Stimulated activated naive B cell treated with anti-CD40 and anti-IgM and Interleukin-4, amounts not matched to agents 10 μg/mL and 1 μg/mL and 100 μg/mL, for 72 hours (primary cell): ENCODE data around the gene APOBEC3F.
A peak's percentile ranks its signal among the peaks of the same experiment; 100 is the strongest.

Source experiments
- ATAC-seq, 2 donors: fragments of 150-1000 bp; cut with Tn5 transposase; replicated peaks; 2 replicates each; pipeline ENCODE4 v1.10.0; 2021; ENCODE audit warnings: moderate library complexity in 1 of 2
- DNase-seq: peaks from one replicate; pipeline ENCODE4 v3.0.0; 2021
- H3K27ac Mint-ChIP-seq: one replicate; pipeline ENCODE4 v1.8.0; 2022; ENCODE audit warnings: mild to moderate bottlenecking, mixed read lengths
- H3K27me3 Mint-ChIP-seq, 2 donors: one replicate each; pipeline ENCODE4 v1.8.0; 2022; ENCODE audit warnings: mixed read lengths in 2 of 2
- H3K36me3 Mint-ChIP-seq, 2 donors: one replicate each; pipeline ENCODE4 v1.8.0; 2022; ENCODE audit warnings: mixed read lengths in 2 of 2, mild to moderate bottlenecking in 1 of 2
- H3K4me1 Mint-ChIP-seq, 2 donors: one replicate each; pipeline ENCODE4 v1.8.0; 2022; ENCODE audit warnings: mixed read lengths in 2 of 2, mild to moderate bottlenecking in 1 of 2
- H3K4me3 Mint-ChIP-seq, 2 donors: one replicate each; pipeline ENCODE4 v1.8.0; 2022; ENCODE audit warnings: mild to moderate bottlenecking in 2 of 2, mixed read lengths in 2 of 2, moderate library complexity in 1 of 2
- H3K9me3 Mint-ChIP-seq, 2 donors: one replicate each; pipeline ENCODE4 v1.8.0; 2022; ENCODE audit warnings: mixed read lengths in 2 of 2, mild to moderate bottlenecking in 1 of 2

APOBEC3F gene

DNA sequence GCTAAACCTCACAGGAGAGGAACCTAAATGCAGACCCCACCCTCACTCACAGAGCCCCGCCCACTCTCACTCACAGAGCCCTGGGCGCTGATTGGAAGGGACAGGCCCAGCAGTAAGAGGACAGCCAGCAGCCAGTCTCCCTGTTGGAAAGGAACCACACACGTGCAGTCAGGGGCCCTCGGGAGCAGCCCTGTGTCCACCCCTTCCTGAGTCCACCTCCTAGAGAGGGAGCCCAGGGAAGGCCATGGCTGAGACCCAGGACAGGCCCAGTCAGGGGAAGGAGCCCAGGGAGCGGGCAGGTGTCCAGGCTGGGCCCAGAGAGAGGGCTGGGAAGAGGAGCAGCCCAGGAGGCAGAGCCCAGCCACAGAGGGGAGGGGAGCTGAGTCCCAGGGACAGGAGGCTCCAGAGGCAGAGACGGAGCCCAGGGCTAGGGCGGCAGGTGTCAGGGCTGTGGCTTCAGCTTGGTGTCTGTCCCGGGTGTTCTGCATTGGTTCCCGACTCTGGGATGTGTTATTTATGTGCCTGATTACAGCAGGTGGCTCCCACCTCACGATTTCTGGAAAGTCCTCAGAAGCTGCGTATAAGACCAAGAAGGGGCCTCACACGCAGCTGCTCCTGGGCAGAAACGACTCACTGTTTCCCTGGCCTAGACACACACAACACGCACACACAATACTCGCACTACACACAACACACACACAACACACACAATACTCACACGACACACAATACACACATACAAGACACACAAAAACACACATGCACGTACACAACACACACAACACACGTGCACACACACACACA is 47.4 kb downstream of the APOBEC3F start:
- Mint-ChIP-seq H3K4me3 (no peak overlapping the region), H3K27ac (peak overlapping the region; percentile 75), H3K36me3 (peaks cover 18 to 36% of the 10 kb centered on the region in 2 donors), H3K4me1 (peaks cover 28 to 57% of the 10 kb centered on the region in 2 donors), H3K9me3 (no peaks in the 10 kb centered on the region), H3K27me3 (no peaks in the 10 kb centered on the region)
- DNase-seq (no peak), ATAC-seq (peak; percentile 18 to 24)

DNA sequence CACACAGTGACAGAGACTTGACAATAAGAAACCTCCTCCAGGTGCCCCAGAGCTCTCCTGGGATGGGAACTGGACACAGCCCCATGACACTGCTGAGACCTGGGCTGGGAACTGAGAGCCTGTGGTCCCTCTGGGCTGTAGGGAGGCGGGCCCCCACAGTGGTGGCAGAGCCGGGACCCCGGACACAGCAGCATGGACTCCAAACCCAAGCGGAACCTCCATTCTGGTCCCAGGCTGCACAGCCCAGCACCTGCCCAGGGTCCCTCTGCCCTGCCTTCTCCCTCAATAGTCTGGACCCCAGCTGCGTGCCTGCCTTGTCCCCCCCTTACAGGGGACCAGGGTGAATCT is 48.0 kb downstream of the APOBEC3F start:
- ATAC-seq (no peak), DNase-seq (no peak)
- peaks cover 15 to 30% of the 10 kb centered on the region in 2 donors for H3K36me3 Mint-ChIP-seq
- peak overlapping the region; percentile 80 for H3K27ac Mint-ChIP-seq
- H3K9me3 Mint-ChIP-seq = no peaks in the 10 kb centered on the region
- H3K4me3 Mint-ChIP-seq = no peak overlapping the region
- no peaks in the 10 kb centered on the region for H3K27me3 Mint-ChIP-seq
- H3K4me1 Mint-ChIP-seq = peaks cover 26 to 54% of the 10 kb centered on the region in 2 donors

DNA sequence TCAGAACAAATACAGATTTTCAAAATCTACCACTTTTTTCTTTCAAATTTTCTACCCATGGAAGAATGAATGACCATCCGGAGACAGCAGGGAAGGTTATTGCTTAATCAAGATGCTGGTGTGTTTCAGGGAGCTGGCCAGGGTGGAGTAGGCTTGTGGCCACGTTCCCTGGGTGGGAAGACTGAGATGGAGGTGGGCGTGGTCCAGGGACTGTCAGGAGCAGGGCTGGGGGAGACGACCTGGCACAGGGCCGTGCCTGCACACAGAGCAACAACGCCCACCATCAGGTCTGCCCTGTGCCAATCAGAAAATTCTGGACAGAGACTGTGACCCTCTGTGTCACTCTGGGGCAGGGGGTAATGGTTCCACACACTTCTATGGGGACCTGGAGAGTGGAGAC is 49.3 kb downstream of the APOBEC3F start:
- no peak overlapping the region for H3K4me3 Mint-ChIP-seq
- ATAC-seq = no peak
- DNase-seq = no peak
- H3K4me1 Mint-ChIP-seq = peaks cover 28 to 62% of the 10 kb centered on the region in 2 donors
- no peaks in the 10 kb centered on the region for H3K27me3 Mint-ChIP-seq
- H3K9me3 Mint-ChIP-seq = no peaks in the 10 kb centered on the region
- H3K36me3 Mint-ChIP-seq = peaks cover 14 to 27% of the 10 kb centered on the region in 2 donors
- H3K27ac Mint-ChIP-seq = peak overlapping the region; percentile 66

DNA sequence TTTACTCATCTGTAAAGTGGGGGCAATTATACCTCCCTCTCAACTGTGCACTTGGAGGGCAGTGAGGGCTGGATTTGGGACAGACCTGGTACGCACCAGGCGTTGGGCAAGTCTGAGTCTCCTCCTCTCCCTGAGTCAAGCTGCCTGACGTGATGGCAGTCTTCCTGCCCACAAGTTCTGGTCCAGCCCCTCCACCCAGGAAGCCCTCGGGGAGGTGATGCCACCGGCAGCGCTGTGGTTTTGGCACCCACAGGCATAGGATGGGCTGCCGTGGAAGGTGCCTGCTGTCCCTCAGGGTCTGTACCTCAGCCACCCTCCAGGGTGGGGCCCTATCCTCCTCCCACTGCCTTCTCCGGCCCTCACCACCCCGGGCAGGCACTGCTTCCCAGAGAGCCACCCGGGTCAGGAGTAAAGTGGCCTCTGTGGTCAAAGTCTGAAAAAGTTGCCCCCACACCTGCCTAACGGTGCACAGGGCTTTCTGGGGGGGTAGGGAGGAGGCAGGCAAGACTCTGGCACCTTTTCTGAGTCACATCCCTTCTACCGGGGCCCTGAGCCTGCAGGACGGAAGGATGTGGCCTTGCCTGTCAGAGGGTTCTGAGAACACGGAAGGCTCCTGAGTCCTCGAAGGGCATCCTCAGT is 49.9 kb downstream of the APOBEC3F start:
- no peak overlapping the region for H3K4me3 Mint-ChIP-seq
- H3K36me3 Mint-ChIP-seq = peaks cover 9 to 22% of the 10 kb centered on the region in 2 donors
- no peaks in the 10 kb centered on the region for H3K9me3 Mint-ChIP-seq
- ATAC-seq (peak; percentile 31 to 50), DNase-seq (no peak)
- peaks cover 28 to 68% of the 10 kb centered on the region in 2 donors for H3K4me1 Mint-ChIP-seq
- no peak overlapping the region for H3K27ac Mint-ChIP-seq
- no peaks in the 10 kb centered on the region for H3K27me3 Mint-ChIP-seq

DNA sequence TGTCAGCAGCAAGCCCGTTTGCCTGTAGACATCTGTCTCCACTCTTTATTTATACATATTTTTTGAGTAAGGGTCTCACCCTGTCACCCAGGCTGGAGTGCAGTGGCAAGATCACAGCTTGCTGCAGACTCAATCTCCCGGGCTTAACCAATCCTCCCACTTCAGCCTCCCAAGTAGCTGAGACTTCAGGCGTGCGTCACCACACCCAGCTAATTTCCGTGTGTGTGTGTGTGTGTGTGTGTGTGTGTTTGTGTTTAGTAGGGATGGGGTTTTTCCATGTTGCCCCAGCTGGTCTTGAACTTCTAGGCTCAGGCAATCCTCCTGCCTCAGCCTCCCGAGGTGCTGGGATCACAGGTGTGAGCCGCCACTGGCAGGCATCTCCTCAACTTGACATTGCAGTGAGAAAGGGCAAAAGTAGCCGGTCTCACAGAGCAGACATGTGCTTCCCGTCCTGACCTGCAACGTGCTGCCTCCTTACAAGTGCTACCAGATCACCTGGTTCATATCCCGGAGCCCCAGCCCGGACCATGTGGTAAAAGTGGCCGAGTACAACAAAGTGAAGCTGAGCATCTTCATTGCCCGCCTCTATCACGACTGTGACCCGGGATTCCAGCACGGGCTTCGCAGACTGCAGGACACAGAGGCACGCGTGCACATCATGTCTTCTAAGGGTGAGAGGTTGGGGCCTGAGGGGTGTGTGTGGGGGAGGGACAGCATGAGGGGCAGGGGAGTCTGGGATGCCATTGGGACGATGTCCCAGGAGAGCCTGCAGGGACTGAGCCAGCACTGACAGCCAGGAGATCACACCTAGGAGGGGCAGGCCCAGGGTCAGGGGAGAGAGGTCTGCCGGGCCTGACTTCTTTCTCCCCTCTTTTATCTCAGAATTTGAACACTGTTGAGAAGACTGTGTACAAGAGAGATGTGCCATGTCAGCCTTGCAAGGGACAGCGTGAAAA is 50.7 kb downstream of the APOBEC3F start:
- ATAC-seq (no peak), DNase-seq (no peak)
- Mint-ChIP-seq H3K27ac (peak overlapping the region; percentile 9), H3K4me3 (no peak overlapping the region), H3K36me3 (peaks cover 5 to 16% of the 10 kb centered on the region in 2 donors), H3K27me3 (no peaks in the 10 kb centered on the region), H3K9me3 (no peaks in the 10 kb centered on the region), H3K4me1 (peaks cover 30 to 73% of the 10 kb centered on the region in 2 donors)

DNA sequence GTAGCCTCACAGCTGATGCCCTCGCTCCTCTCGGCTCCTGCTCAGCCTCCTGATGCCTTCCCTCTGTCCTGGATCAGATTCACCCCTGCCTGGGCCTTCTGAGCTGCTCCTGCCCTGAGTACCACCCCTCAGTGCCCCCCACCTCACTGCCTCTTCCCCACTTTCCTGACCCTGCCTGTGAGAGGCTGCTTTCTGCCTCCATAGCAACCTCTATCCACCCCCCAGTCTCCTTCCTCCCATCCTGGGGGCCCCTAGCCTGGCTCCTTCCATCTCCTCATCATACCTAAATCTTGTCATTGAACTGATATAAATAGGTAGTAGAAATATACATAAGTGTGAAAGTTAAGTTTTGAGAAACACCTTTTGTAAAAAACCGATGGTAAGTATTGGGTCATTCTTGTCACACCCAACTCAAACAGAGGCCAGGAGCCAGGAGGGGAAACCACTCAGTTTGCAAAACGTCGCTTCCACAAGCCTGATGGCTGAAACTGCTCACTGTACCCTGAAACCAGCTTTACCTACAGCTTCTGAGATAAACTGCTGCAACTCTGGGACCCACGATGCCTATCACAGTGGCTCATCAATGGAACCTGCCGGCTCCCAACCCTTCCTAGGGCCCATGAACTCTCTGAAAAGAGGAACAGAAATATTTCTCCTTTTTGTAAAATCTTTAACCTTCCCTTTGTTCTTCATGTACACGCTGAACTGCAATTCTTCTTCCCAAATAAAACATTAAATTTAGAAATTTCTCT is 51.6 kb downstream of the APOBEC3F start:
- ATAC-seq = no peak
- Mint-ChIP-seq H3K4me1 (peaks cover 35 to 80% of the 10 kb centered on the region in 2 donors), H3K27me3 (no peaks in the 10 kb centered on the region), H3K9me3 (no peaks in the 10 kb centered on the region), H3K27ac (peak overlapping the region; percentile 21), H3K36me3 (peaks cover under 1 to 10% of the 10 kb centered on the region in 2 donors), H3K4me3 (no peak overlapping the region)
- no peak for DNase-seq

DNA sequence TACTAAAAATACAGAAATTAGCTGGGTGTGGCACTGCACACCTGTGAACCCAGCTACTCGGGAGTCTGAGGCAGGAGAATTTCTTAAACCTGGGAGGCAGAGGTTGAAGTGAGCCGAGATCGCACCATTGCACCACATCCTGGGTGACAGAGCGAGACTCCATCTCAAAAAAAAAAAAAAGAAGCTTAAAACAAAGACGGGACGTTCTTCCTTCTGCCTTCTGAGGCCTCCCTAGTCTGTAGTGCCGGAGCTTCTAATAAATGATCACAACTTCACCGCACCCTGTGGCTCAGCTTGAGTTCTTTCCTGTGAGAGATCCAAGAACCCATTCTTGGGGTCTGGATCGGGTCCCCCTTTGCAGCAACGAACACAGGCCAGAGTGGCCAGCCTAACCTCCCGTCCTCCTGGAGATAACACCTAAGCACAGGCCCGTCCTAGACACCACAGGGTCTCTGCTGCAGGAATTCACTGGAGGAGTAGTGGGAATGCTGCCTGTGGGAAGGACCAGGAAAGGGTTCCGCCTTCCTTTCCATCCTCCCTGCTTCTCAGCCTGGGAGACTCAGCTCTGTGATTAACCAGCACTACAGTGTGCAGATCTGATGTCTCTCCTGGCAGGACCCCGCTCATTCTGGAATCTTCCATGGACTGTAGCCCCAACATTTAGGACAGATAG is 54.2 kb downstream of the APOBEC3F start:
- no peak for ATAC-seq
- Mint-ChIP-seq H3K9me3 (no peaks in the 10 kb centered on the region), H3K27ac (peak overlapping the region; percentile 75), H3K4me1 (peaks cover 45 to 91% of the 10 kb centered on the region in 2 donors), H3K4me3 (no peak overlapping the region), H3K36me3 (no peaks in the 10 kb centered on the region), H3K27me3 (no peaks in the 10 kb centered on the region)
- DNase-seq = no peak

DNA sequence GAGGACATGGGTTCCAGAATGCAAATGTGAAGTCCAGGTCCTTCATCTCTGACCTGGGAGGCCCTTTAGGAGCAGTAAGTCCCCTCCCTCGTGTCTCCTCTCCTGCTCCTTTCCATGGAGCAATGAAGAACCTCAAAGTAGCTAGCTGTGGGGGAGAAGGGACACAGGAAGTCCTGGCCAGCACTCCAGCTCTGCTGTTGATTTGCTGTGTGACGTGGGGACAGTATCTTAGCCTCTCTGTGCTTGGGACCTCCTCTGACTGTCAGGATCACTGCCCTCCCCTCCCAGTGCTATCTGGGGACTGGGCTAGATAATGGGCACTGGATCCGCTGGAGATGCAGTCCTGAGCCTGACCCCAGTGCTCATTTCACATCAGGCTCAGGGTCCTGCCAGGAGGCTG is 55.3 kb downstream of the APOBEC3F start:
- ATAC-seq (no peak), DNase-seq (no peak)
- H3K27ac Mint-ChIP-seq = peak overlapping the region; percentile 37
- peaks cover 46 to 91% of the 10 kb centered on the region in 2 donors for H3K4me1 Mint-ChIP-seq
- no peaks in the 10 kb centered on the region for H3K27me3 Mint-ChIP-seq
- no peaks in the 10 kb centered on the region for H3K36me3 Mint-ChIP-seq
- peak overlapping the region in 1 of 2 donors; percentile 37 for H3K4me3 Mint-ChIP-seq
- no peaks in the 10 kb centered on the region for H3K9me3 Mint-ChIP-seq

DNA sequence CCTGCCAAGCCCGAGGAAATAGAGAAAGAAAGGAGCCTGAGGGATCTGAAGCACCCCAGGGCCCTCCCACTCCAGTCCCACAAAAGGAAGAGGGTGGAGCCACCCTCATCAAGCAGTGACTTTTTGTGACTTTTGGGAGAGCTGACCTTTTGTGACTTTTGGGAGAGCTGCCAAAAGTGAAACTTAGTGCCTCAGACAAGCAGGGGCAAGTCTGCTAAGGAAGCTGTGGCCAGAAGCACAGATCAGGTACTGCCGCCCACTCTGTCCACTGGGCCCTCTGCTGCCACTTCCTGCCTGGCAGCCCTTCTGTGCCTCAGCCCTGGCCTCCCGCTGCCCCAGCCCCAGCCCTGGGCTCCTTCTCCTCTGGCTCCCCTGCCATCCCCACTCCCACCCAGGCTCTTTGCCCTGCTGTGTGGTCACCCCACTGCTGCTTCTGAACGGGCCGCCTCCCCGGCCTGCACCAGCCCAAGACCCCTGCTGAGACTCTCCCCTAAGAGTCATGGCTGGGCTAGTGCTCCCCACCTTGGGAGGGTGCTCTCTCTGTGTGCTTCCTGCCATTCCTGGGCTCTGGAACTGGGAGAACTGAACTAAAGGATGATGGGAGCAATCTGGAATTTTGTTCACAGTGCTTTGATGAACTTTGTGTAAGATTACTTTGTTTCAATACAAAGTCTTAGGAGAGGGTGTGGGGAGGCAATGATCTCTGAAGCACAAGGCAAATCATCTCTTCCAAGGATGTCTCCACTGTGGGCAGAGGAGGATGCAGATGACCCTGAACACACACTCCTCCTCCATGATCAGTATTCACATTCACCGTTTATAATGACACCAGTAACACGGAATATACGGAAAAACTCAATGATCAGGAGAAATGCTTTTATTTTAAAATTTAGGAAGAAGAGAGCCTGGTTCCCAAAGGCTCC is 56.7 kb downstream of the APOBEC3F start, which contains the start of gene APOBEC3H:
TSS of gene APOBEC3H (plus strand) at position 147 of the 923 bp plus-strand sequence. CDS start 3,035 bp downstream, outside the sequence.
- H3K36me3 Mint-ChIP-seq = no peaks in the 10 kb centered on the region
- ATAC-seq (peak; percentile 13 to 49), DNase-seq (peak; percentile 39)
- peak within 1 kb of the TSS; percentile 81 for H3K4me3 Mint-ChIP-seq
- peak within 1 kb of the TSS; percentile 100 for H3K27ac Mint-ChIP-seq
- H3K4me1 Mint-ChIP-seq = peaks cover 45 to 85% of the 10 kb centered on the region in 2 donors
- H3K9me3 Mint-ChIP-seq = no peaks in the 10 kb centered on the region
- H3K27me3 Mint-ChIP-seq = no peaks in the 10 kb centered on the region

DNA sequence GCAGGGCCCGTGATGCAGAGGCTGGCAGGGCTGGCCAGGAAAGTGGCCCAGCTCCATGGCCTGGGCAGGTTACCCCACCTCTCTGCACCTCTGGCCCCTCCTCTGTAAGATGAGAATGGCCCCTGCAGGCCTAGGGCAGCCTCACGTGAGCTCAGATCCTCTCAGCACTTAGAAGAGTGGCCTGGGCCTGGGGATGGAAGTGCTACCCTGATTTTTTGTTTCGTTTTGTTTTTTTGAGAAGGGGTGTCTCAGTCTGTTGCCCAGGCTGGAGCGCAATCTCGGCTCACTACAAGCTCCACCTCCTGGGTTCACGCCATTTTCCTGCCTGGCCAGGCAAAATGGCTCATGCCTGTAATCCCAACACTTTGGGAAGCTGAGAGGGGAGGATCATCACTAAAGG is 57.4 kb downstream of the APOBEC3F start:
- no peaks in the 10 kb centered on the region for H3K36me3 Mint-ChIP-seq
- H3K27me3 Mint-ChIP-seq = no peaks in the 10 kb centered on the region
- ATAC-seq (no peak), DNase-seq (no peak)
- H3K9me3 Mint-ChIP-seq = no peaks in the 10 kb centered on the region
- peak overlapping the region; percentile 81 for H3K4me3 Mint-ChIP-seq
- H3K27ac Mint-ChIP-seq = peak overlapping the region; percentile 100
- H3K4me1 Mint-ChIP-seq = peaks cover 42 to 80% of the 10 kb centered on the region in 2 donors

DNA sequence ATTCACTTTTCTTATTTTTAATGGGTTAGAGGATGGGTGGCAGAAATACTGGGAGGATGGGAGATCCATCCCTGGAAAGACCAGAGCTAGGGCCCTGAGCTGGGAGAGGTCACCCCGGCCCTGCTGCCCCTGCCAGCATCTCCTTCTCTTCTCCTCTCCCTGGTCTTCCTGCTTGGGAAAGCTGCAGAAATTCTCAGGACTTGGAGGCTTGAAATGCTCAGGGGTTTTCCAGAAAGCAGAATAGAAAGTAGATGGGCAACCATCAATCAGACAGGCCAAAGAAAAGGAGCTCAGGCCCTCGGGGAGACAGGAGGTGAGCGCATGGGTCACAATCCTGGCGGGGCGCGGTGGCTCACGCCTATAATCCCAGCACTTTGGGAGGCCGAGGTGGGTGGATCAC is 57.9 kb downstream of the APOBEC3F start:
- Mint-ChIP-seq H3K4me3 (peak overlapping the region; percentile 79 to 81), H3K9me3 (no peaks in the 10 kb centered on the region), H3K27ac (peak overlapping the region; percentile 100), H3K27me3 (no peaks in the 10 kb centered on the region), H3K36me3 (no peaks in the 10 kb centered on the region), H3K4me1 (peaks cover 42 to 82% of the 10 kb centered on the region in 2 donors)
- DNase-seq (no peak), ATAC-seq (no peak)

DNA sequence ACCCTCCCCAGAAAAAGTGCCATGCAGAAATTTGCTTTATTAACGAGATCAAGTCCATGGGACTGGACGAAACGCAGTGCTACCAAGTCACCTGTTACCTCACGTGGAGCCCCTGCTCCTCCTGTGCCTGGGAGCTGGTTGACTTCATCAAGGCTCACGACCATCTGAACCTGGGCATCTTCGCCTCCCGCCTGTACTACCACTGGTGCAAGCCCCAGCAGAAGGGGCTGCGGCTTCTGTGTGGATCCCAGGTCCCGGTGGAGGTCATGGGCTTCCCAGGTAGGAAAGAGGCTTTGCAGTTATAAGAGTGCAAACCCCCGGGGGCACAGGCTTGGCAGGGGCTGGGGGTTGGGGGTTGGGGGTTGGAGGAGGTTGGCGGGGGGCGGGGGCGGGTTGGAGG is 60.6 kb downstream of the APOBEC3F start:
- Mint-ChIP-seq H3K27me3 (no peaks in the 10 kb centered on the region), H3K9me3 (no peaks in the 10 kb centered on the region), H3K36me3 (no peaks in the 10 kb centered on the region), H3K27ac (peak overlapping the region; percentile 89), H3K4me1 (peaks cover 36 to 62% of the 10 kb centered on the region in 2 donors), H3K4me3 (peak overlapping the region; percentile 28 to 52)
- DNase-seq (no peak), ATAC-seq (no peak)
